ENCODE data around the gene U2SURP. TPM values are rescaled to one million over a fixed set of nuclear protein-coding genes. Genes with fewer than 3 reads are reported as not detected.

Gene U2SURP
- total RNA-seq, 1 experiment from 2014 or later: 132 TPM

GRCh38 chr3:143068059-143068458, 66.7 kb downstream of the U2SURP start:
- RAD21 ChIA-PET (ENCODE audit: low non-redundant PET in 1 of 2, low total read pairs in 2 of 2, uncharacterized antibody in 2 of 2, unreplicated experiment in 2 of 2): no interaction called here
- Histone ChIP-seq H3K36me3 (ENCODE audit: control insufficient read depth in 1 of 2, insufficient read depth in 2 of 2, low read length in 2 of 2) (no peaks in the 10 kb centered on the region), H3K9me3 (ENCODE audit: control insufficient read depth in 1 of 2, insufficient read depth in 1 of 2, low read depth in 1 of 2, low read length in 2 of 2) (no peaks in the 10 kb centered on the region), H3K4me2 (ENCODE audit: low read length) (no peak overlapping the region), H3K4me1 (ENCODE audit: control insufficient read depth in 1 of 2, insufficient read depth in 2 of 2, low read length in 2 of 2) (peaks cover 0 to 3% of the 10 kb centered on the region in 2 experiments; a peak in 1 of 4 replicates), H3K9ac (ENCODE audit: low read length) (no peak overlapping the region), H3K27me3 (ENCODE audit: insufficient read depth, low read length) (no peaks in the 10 kb centered on the region), H2AFZ (ENCODE audit: low read depth, low read length, poor library complexity, severe bottlenecking) (no peak overlapping the region), H3K79me2 (ENCODE audit: insufficient read depth, low read length) (no peaks in the 10 kb centered on the region), H4K20me1 (ENCODE audit: insufficient read depth) (no peaks in the 10 kb centered on the region), H3K27ac (ENCODE audit: low read depth, low read length) (no peak overlapping the region), H3K4me3 (replicated peaks in 1 of 2; ENCODE audit: low read depth in 1 of 2, low read length in 2 of 2) (no peak overlapping the region), H3K9me2 (ENCODE audit: insufficient read depth) (no peaks in the 10 kb centered on the region)
- TF ChIP-seq POLR2AphosphoS5 (IDR thresholded peaks at IDR 0.05; ENCODE audit: low read depth, low read length): no peak
- no peak for TF ChIP-seq CTCF (IDR thresholded peaks at IDR 0.05 in 2 of 3, conservative IDR thresholded peaks at IDR 0.05 in 1 of 3; ENCODE audit: borderline replicate concordance in 1 of 3, insufficient read depth in 1 of 3, low read depth in 2 of 3, low read length in 2 of 3)
- no peak for TF ChIP-seq ZBTB33 (IDR thresholded peaks at IDR 0.05; ENCODE audit: extremely low read depth, insufficient replicate concordance, low read length)
- TF ChIP-seq SRF (IDR thresholded peaks at IDR 0.05; ENCODE audit: low read depth): no peak
- no peak for TF ChIP-seq ATF3 (IDR thresholded peaks at IDR 0.05)
- TF ChIP-seq ZNF274 (IDR thresholded peaks at IDR 0.05; ENCODE audit: low read depth, low read length): no peak
- TF ChIP-seq TCF7L2 (IDR thresholded peaks at IDR 0.05; ENCODE audit: borderline replicate concordance, extremely low read depth, insufficient read depth, insufficient read length): no peak
- no peak for TF ChIP-seq YY1 (IDR thresholded peaks at IDR 0.05; ENCODE audit: extremely low read depth, insufficient replicate concordance, low read depth, low read length)
- TF ChIP-seq CEBPB (IDR thresholded peaks at IDR 0.05; ENCODE audit: low read depth): no peak
- no peak for TF ChIP-seq REST (IDR thresholded peaks at IDR 0.05; ENCODE audit: low read depth)
- TF ChIP-seq MAX (IDR thresholded peaks at IDR 0.05): no peak
- no peak for TF ChIP-seq FOSL1 (IDR thresholded peaks at IDR 0.05; ENCODE audit: low read depth)
- TF ChIP-seq CBX3 (IDR thresholded peaks at IDR 0.05; ENCODE audit: low read depth): no peak
- no peak for TF ChIP-seq ELF1 (IDR thresholded peaks at IDR 0.05; ENCODE audit: borderline replicate concordance, low read depth)
- no peak for TF ChIP-seq EZH2 (IDR thresholded peaks at IDR 0.05)
- TF ChIP-seq EZH2phosphoT487 (IDR thresholded peaks at IDR 0.05; ENCODE audit: borderline replicate concordance): no peak
- no peak for ATAC-seq
- POLR2A ChIA-PET: no interaction called here
- intact Hi-C loops (cut with micrococcal nuclease): loop anchor here (10.0 kb wide), 1 partner anchor 577 kb away; no protein-coding TSS in a partner anchor
- CTCF ChIA-PET: no interaction called here
- no peak for DNase-seq (ENCODE audit: low read depth, low spot score)
- BruUV-seq (replicated peaks): no TSS peak

Data from HCT116 (cell line).